H1 (cell line): ENCODE results near the gene MMAB. TPM values are rescaled to one million over a fixed set of nuclear protein-coding genes. Genes with fewer than 3 reads are reported as not detected.

ENCODE experiments used
- BACH1 ChIP-seq: IDR thresholded peaks from 2 replicates; pipeline ENCODE4 v1.6.1; 2012; ENCODE audit warnings: low read length, improper control_type of control experiment
- CTBP2 ChIP-seq: IDR thresholded peaks from 2 replicates; pipeline ENCODE4 v1.7.0; 2011; ENCODE audit warnings: borderline replicate concordance, mild to moderate bottlenecking, moderate library complexity, mixed read lengths, low read length; ENCODE audit not compliant: insufficient read depth, insufficient read length
- EP300 ChIP-seq, 2 experiments: IDR thresholded peaks; 1 replicate in 1 of 2; 2 replicates in 1 of 2; pipeline ENCODE4 v1.6.1; 2011 to 2012; ENCODE audit warnings: low read depth in 2 of 2, low read length in 2 of 2, mild to moderate bottlenecking in 2 of 2, borderline replicate concordance in 1 of 2, inconsistent platforms in 1 of 2, moderate library complexity in 1 of 2
- KDM1A ChIP-seq: fragments of 200-600, 300-600 bp; sonication (generic); IDR thresholded peaks from 2 replicates; pipeline ENCODE4 v1.7.1; 2016; ENCODE audit warnings: mild to moderate bottlenecking, low read length, borderline replicate concordance
- KDM4A ChIP-seq: IDR thresholded peaks from one replicate; pipeline ENCODE4 v1.7.1; 2012; ENCODE audit warnings: low read depth, mild to moderate bottlenecking, moderate library complexity, low read length, inconsistent platforms; ENCODE audit not compliant: severe bottlenecking
- POLR2A ChIP-seq, 2 experiments: IDR thresholded peaks; 1 replicate in 1 of 2; 2 replicates in 1 of 2; pipeline ENCODE4 v1.6.1; 2011; ENCODE audit warnings: low read depth in 2 of 2, low read length in 2 of 2, mild to moderate bottlenecking in 2 of 2; ENCODE audit errors: control extremely low read depth in 1 of 2
- POLR2AphosphoS5 ChIP-seq: IDR thresholded peaks from 2 replicates; pipeline ENCODE4 v1.6.1; 2011; ENCODE audit warnings: low read depth, low read length
- RNF2 ChIP-seq: fragments of 200-900, 300-1000 bp; sonication (generic); IDR thresholded peaks from 2 replicates; pipeline ENCODE4 v1.7.1; 2016; ENCODE audit warnings: borderline replicate concordance, low read depth, mild to moderate bottlenecking, antibody characterized with exemption, low read length; ENCODE audit not compliant: poor library complexity, severe bottlenecking; ENCODE audit errors: missing control alignments
- SP4 ChIP-seq: IDR thresholded peaks from 2 replicates; pipeline ENCODE4 v1.6.1; 2012; ENCODE audit warnings: low read length, inconsistent platforms
- TEAD4 ChIP-seq: IDR thresholded peaks from 2 replicates; pipeline ENCODE4 v1.6.1; 2012; ENCODE audit warnings: low read depth, low read length, inconsistent platforms, mixed read lengths
- YY1 ChIP-seq: IDR thresholded peaks from 2 replicates; pipeline ENCODE4 v1.6.1; 2011; ENCODE audit warnings: low read depth, mild to moderate bottlenecking, low read length
- polyA plus RNA-seq, 7 experiments: library from polyadenylated mRNA; depleted of rRNA in 3 of 7; stranded (reverse) in 5 of 7; unstranded in 2 of 7; fragments of >200 nt in 5 of 7; fragments of 200-250 nt in 2 of 7; gene quantifications; 1 replicate in 5 of 7; 2 replicates in 1 of 7; 4 replicates in 1 of 7; pipeline versions ENCODE4 v1.2.1 to v1.2.3, GENCODE V29; 2011 to 2013; ENCODE audit warnings: missing spikeins in 2 of 7, mixed read lengths in 2 of 7
- total RNA-seq: library from RNA; stranded (reverse); fragmentation: NEBNext Ultra II Directional; extraction: Animal tissue kit (Norgen Biotek cat#: 25700); gene quantifications from 2 replicates; pipeline ENCODE4 v1.2.1, GENCODE V29; 2021
- TF ChIP-seq, protein P1 (sequence below): IDR thresholded peaks from 2 replicates; pipeline ENCODE4 v1.6.1; 2012; ENCODE audit warnings: inconsistent platforms

Gene MMAB
- total and polyA plus RNA-seq, 2 of the 8 experiments (the other 6 are each of a cell fraction or from before 2014, with no cell fraction given) = 12.9 to 18.5 TPM

DNA sequence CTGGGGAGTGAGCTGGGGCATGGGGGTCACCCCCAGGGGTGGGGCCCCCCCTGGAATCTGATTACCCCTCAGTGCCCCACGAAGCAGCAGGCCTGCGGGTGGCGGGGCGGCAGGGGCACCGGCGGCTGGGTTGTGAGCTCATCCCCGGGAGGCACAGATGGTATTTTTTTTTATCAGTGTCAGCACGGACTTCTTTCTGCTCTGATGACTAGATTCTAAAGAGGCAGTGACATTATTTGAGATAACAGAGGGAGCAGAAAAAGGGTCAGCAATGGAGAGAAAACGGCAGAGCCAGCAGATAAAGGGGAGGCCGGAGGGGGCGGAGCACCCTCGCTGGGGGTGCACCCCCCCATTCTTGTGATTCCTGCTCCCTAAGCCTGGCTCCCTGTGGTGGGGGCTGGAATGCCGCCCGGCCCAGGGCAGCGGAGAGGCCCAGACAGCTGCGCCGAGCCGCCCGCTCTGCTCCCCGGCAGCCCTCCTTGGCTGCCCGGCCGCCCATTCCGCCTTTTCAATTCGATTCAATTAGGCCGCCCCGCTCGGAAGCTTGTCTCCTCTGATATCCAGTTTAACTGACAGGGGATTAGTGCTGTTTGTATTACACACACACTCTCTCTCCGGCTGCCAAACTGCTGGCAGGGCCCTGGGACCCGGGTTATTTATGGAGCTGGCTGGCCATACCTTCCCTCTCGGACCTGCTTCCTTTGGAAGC, 33.2 kb upstream of the MMAB start (continued):
- TF ChIP-seq, protein P1, sequence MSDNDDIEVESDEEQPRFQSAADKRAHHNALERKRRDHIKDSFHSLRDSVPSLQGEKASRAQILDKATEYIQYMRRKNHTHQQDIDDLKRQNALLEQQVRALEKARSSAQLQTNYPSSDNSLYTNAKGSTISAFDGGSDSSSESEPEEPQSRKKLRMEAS = no peak
- TF ChIP-seq BACH1 (no peak), POLR2A (IDR thresholded peaks at IDR 0.05; ENCODE audit: control extremely low read depth in 1 of 2, low read depth in 2 of 2, low read length in 2 of 2) (no peak), EP300 (IDR thresholded peaks at IDR 0.05; ENCODE audit: borderline replicate concordance in 1 of 2, low read depth in 2 of 2, low read length in 2 of 2) (peak in 1 of 2 experiments; percentile 7; a peak in 1 of 3 replicates), RNF2 (no peak), TEAD4 (peak; percentile 74; the same call in 1 of the 2 replicates), KDM4A (no peak), POLR2AphosphoS5 (no peak), CTBP2 (no peak), SP4 (no peak), YY1 (no peak; the same call in 1 of the 2 replicates), KDM1A (no peak)
